AG09309 (cell line): ENCODE data around the gene PITPNM1.

Experiments
- DNase-seq: peaks from one replicate; pipeline ENCODE4 v3.0.0-alpha.2; 2010; ENCODE audit warnings: low read depth
- H3K4me3 ChIP-seq: 2 replicates; pipeline ENCODE4 v1.5.1; 2011; ENCODE audit warnings: mild to moderate bottlenecking, low read depth, low read length, moderate library complexity; ENCODE audit not compliant: control insufficient read depth
- TF ChIP-seq, protein P1 (sequence below): IDR thresholded peaks from 2 replicates; pipeline ENCODE4 v1.5.1; 2011; ENCODE audit warnings: mild to moderate bottlenecking, low read depth, low read length, inconsistent platforms; ENCODE audit not compliant: insufficient read depth, control insufficient read depth; ENCODE audit errors: missing control alignments

PITPNM1 gene

DNA sequence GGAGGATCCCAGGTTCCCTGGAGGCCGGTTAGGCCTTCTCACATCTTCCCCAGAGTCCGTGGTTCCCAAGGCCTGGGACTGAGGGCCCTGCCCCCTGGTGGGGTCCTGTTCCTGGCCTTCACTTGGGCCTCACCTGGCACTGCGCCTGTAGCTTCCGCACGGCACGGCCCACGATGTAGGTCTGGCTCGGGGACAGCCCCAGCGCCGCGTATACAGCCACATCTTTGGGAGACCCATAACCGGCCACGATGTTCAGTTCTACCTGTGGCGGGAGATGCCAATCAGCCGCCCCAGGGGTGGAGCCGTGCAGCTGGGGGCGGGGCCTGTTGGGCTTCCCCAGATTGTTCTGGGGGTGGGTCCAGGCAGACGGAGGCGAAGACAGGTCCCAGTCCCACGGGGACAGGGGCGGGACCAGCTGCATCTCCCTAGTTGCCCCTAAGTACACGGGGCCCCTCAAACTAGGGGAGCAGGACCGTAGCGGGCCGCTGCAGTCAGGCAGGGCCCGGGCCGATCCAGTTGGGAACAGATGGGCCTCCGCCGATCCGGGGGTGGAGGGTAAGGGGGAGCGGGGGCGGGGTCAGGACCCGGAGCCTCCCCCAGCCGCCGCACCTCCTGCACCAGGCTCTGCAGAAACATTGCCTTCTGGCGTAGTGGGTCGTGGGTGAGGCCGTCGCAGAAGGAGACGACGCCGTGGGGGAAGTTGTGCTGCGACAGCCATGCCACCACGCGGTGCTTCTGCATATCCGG lies 12.2 kb downstream of the PITPNM1 start:
- TF ChIP-seq, protein P1, sequence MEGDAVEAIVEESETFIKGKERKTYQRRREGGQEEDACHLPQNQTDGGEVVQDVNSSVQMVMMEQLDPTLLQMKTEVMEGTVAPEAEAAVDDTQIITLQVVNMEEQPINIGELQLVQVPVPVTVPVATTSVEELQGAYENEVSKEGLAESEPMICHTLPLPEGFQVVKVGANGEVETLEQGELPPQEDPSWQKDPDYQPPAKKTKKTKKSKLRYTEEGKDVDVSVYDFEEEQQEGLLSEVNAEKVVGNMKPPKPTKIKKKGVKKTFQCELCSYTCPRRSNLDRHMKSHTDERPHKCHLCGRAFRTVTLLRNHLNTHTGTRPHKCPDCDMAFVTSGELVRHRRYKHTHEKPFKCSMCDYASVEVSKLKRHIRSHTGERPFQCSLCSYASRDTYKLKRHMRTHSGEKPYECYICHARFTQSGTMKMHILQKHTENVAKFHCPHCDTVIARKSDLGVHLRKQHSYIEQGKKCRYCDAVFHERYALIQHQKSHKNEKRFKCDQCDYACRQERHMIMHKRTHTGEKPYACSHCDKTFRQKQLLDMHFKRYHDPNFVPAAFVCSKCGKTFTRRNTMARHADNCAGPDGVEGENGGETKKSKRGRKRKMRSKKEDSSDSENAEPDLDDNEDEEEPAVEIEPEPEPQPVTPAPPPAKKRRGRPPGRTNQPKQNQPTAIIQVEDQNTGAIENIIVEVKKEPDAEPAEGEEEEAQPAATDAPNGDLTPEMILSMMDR = no peak
- no peak for DNase-seq
- no peak overlapping the region for H3K4me3 ChIP-seq

DNA sequence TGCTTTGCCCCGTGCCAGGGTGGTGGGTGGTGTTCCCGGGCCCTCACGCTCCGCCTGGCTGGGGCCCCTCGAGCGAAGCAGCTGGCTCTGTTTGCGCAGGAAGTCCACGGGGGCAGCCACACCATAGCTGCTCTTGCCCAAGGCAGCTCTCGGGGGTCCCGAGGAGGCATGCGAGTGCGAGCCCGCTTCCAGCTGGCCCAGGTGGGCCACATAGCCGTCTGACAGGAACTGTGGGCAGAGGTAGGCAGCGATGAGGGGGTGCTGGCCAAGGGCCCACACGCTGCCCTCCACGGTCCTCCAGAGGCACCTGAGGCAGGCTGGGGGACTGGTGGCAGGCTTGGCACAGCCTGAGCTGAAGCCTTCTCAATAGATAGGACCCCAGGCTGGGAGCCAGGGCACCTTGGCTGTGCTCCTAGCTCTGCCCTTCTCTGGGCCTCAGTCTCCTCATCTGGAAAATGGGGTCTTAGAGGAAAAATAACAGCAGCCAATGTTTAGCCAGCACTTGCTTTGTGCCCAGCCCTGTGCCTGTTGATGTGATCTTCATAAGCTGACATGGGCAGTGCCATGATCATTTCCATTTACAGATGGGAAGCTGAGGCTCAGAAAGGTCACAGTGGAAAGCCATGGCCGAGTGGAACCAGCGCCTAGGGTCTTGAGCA lies 13.0 kb downstream of the PITPNM1 start:
- no peak overlapping the region for H3K4me3 ChIP-seq
- TF ChIP-seq, protein P1 = no peak
- DNase-seq = no peak

DNA sequence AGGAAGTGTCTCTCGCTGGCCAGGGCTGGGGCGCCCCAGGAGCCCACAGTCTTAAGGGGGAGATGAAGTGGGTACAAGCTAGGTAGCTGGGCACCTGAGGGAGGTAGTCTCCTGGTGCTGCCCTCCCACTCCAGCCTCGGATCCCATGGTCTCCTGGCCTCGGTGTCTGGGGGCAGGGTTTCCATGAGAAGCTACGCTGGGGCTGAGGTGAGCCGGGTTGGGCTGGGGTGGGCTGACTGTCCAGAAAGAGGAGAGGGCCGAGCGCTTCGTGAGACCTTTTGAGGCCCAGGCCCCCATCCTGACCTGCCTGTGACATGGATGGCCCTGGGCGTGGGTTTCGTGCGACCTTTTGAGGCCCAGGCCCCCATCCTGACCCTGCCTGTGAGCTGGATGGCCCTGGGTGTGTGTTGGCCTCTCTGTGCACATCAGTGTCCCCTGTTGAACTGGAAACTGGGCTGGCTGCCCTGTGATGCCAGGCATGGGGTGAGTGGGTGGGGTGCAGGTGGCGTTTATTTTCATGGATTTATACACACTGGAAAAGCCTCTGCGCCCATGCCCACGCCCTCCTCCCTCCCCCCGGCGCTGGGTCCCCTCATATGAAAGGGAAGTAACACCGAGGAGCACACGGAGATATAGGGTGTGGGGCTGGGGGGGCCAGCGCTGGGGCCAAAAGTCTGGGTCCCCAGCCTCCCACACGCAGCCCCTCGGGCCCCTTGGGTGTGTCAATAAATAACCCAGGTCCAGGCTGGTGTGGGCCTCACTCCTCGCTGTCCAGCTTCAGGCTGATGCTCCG lies 13.7 kb downstream of the PITPNM1 start:
- H3K4me3 ChIP-seq = no peak overlapping the region
- DNase-seq = no peak
- TF ChIP-seq, protein P1 = no peak

DNA sequence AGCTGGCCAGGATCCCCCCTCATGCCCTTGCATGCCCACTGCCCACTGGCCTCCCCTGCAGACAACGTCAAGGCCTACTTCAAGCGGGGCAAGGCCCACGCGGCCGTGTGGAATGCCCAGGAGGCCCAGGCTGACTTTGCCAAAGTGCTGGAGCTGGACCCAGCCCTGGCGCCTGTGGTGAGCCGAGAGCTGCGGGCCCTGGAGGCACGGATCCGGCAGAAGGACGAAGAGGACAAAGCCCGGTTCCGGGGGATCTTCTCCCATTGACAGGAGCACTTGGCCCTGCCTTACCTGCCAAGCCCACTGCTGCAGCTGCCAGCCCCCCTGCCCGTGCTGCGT lies 14.5 kb downstream of the PITPNM1 start:
- no peak for DNase-seq
- TF ChIP-seq, protein P1 = no peak
- no peak overlapping the region for H3K4me3 ChIP-seq

DNA sequence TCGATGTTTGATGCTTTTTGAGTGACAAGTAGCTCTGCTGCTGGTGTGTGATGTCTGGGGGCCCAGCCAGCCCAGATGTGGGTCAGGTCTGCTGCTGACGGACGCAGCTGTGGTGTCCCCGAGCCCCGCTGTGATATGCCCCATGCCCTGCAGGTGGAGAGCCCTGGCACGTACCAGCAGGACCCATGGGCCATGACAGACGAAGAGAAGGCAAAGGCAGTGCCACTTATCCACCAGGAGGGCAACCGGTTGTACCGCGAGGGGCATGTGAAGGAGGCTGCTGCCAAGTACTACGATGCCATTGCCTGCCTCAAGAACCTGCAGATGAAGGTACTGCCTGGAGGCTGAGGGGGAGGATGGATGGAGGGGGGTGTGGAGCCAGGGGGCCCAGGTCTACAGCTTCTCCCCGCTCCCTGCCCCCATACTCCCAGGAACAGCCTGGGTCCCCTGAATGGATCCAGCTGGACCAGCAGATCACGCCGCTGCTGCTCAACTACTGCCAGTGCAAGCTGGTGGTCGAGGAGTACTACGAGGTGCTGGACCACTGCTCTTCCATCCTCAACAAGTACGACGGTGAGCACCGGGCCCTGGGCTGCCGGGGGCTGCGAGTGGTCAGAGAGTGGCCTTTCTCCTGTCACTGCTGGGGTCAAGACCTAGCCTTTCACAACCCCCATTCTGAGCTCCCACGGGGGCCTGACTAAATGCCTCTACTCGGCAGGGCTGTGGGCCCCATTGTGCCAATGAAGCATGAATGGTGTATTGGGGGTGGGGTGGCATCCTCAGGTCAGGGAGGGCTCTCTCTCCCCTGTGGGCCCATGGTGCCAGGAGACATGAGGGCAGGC lies 15.1 kb downstream of the PITPNM1 start:
- TF ChIP-seq, protein P1 = no peak
- DNase-seq = no peak
- H3K4me3 ChIP-seq = no peak overlapping the region
